ENCODE measurements around the gene ELP4.

The ELP4 gene

GRCh38 chr11:31641477-31642062 is 132.0 kb downstream of the ELP4 start:
- TF ChIP-seq CTCF (IDR thresholded peaks at IDR 0.05; ENCODE audit: control insufficient read depth, extremely low read depth, insufficient read depth) = peak; percentile 71
- no peak overlapping the region for H3K4me3 ChIP-seq (ENCODE audit: low read depth, low read length)
- DNase-seq (ENCODE audit: low read depth) = no peak

- DNase-seq (ENCODE audit: low read depth) = peak; percentile 56
- H3K4me3 ChIP-seq (ENCODE audit: low read depth, low read length) = no peak overlapping the region
- TF ChIP-seq CTCF (IDR thresholded peaks at IDR 0.05; ENCODE audit: control insufficient read depth, extremely low read depth, insufficient read depth) = no peak
Observed at GRCh38 chr11:31643857-31644256, 134.3 kb downstream of the ELP4 start.

GRCh38 chr11:31645747-31646146 is 136.2 kb downstream of the ELP4 start:
- DNase-seq (ENCODE audit: low read depth) = no peak
- H3K4me3 ChIP-seq (ENCODE audit: low read depth, low read length) = no peak overlapping the region
- no peak for TF ChIP-seq CTCF (IDR thresholded peaks at IDR 0.05; ENCODE audit: control insufficient read depth, extremely low read depth, insufficient read depth)

GRCh38 chr11:31646216-31646615 is 136.6 kb downstream of the ELP4 start:
- TF ChIP-seq CTCF (IDR thresholded peaks at IDR 0.05; ENCODE audit: control insufficient read depth, extremely low read depth, insufficient read depth) = no peak
- no peak overlapping the region for H3K4me3 ChIP-seq (ENCODE audit: low read depth, low read length)
- no peak for DNase-seq (ENCODE audit: low read depth)

GRCh38 chr11:31649129-31649966 is 139.8 kb downstream of the ELP4 start:
- no peak overlapping the region for H3K4me3 ChIP-seq (ENCODE audit: low read depth, low read length)
- no peak for TF ChIP-seq CTCF (IDR thresholded peaks at IDR 0.05; ENCODE audit: control insufficient read depth, extremely low read depth, insufficient read depth)
- DNase-seq (ENCODE audit: low read depth) = no peak

- no peak overlapping the region for H3K4me3 ChIP-seq (ENCODE audit: low read depth, low read length)
- no peak for TF ChIP-seq CTCF (IDR thresholded peaks at IDR 0.05; ENCODE audit: control insufficient read depth, extremely low read depth, insufficient read depth)
- no peak for DNase-seq (ENCODE audit: low read depth)
Observed at GRCh38 chr11:31651208-31651607, 141.6 kb downstream of the ELP4 start.
